ENCODE data around the gene KCTD8.

The KCTD8 gene

DNA sequence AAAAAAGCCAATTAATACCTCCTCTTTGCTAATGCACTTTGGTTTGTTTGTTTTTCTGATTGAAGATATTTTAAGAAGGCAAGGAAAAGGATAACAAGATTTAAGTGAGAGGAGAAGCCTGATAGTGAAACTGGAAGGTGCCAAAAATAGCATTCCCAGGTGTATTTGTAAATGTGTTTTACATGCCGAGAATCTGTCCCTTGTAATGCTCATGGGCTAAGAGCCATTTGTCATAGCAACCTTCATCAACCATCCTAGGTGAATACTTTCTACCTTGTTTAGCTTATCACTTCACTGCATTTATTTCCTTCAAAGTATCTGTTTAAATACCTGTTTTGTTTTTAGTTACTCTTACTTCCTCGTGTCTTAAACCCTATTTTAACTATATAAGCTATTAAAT lies 127.8 kb downstream of the KCTD8 start:
- Histone ChIP-seq H3K4me1 (ENCODE audit: control insufficient read depth, insufficient read depth, low read length) (no peaks in the 10 kb centered on the region), H3K9me3 (ENCODE audit: control insufficient read depth, insufficient read depth, low read length) (no peaks in the 10 kb centered on the region), H3K9ac (ENCODE audit: low read depth, low read length) (no peak overlapping the region), H3K27me3 (ENCODE audit: control insufficient read depth, insufficient read depth, low read length) (no peaks in the 10 kb centered on the region), H3K27ac (ENCODE audit: low read depth, low read length) (no peak overlapping the region), H3K4me3 (ENCODE audit: low read depth, low read length) (no peak overlapping the region), H3K36me3 (ENCODE audit: control insufficient read depth, insufficient read depth, low read length) (no peaks in the 10 kb centered on the region)

DNA sequence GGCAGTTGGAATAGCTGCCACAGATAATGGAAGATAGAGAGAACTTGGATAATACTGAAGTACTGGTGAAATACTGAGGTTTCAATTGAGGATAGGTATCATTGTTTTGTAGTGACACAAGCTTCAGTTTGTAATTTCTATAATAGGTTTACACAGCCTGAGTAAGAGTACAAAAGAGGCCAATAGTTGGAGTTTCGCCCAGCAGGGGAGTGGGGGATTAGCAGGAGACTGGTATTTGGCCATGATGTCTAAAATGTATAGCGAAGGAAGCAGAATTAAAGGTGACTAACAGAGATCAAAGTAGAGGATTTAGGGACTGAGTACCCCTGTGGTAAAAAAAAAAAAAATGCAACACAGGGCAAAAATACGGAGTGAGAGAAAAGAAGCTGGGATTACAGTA lies 129.5 kb downstream of the KCTD8 start:
- H3K4me1 ChIP-seq (ENCODE audit: control insufficient read depth, insufficient read depth, low read length): no peaks in the 10 kb centered on the region
- no peaks in the 10 kb centered on the region for H3K9me3 ChIP-seq (ENCODE audit: control insufficient read depth, insufficient read depth, low read length)
- H3K27ac ChIP-seq (ENCODE audit: low read depth, low read length): no peak overlapping the region
- H3K9ac ChIP-seq (ENCODE audit: low read depth, low read length): no peak overlapping the region
- no peaks in the 10 kb centered on the region for H3K36me3 ChIP-seq (ENCODE audit: control insufficient read depth, insufficient read depth, low read length)
- H3K27me3 ChIP-seq (ENCODE audit: control insufficient read depth, insufficient read depth, low read length): no peaks in the 10 kb centered on the region
- H3K4me3 ChIP-seq (ENCODE audit: low read depth, low read length): no peak overlapping the region

DNA sequence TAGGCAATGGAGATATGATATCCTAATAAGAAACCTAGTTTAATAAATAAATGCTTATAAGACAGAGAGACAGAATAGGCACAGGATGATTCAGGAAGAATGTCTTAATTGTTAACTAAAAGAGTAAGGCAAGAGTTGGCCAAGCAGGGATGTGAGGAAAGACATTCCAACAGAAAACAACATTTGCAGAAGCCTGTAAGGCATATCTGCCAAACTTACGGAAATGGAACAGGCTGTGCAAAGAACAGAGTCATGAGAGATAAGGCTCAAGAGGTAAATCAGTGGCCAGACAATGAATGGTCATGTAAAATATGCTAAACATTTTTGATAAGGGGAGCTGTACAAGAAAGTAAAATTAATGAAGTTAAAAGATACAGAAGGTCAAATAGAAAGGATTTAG lies 134.9 kb downstream of the KCTD8 start:
- Histone ChIP-seq H3K27me3 (ENCODE audit: control insufficient read depth, insufficient read depth, low read length) (no peaks in the 10 kb centered on the region), H3K4me3 (ENCODE audit: low read depth, low read length) (no peak overlapping the region), H3K9ac (ENCODE audit: low read depth, low read length) (no peak overlapping the region), H3K36me3 (ENCODE audit: control insufficient read depth, insufficient read depth, low read length) (no peaks in the 10 kb centered on the region), H3K27ac (ENCODE audit: low read depth, low read length) (no peak overlapping the region), H3K9me3 (ENCODE audit: control insufficient read depth, insufficient read depth, low read length) (no peaks in the 10 kb centered on the region), H3K4me1 (ENCODE audit: control insufficient read depth, insufficient read depth, low read length) (no peaks in the 10 kb centered on the region)

DNA sequence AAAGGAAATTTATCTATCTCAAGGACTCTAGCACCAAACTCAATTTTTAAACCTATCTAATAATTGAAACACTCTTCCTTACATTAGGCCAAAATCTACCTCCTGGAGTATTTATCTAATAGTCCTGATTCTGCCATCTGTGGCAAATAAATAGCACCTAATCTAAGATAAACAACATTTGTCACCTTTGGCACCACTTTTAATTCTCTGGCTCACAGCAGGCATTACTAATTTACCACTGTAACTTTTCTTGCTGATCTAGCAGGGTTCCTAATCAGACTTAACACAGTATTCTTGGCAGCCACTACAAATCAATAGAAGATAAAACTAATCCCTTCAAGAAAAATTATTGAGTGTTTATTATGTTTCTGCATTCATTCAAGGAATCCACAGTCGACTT lies 161.1 kb downstream of the KCTD8 start:
- Histone ChIP-seq H3K4me3 (ENCODE audit: low read depth, low read length) (no peak overlapping the region), H3K9ac (ENCODE audit: low read depth, low read length) (no peak overlapping the region), H3K27me3 (ENCODE audit: control insufficient read depth, insufficient read depth, low read length) (no peaks in the 10 kb centered on the region), H3K27ac (ENCODE audit: low read depth, low read length) (no peak overlapping the region), H3K4me1 (ENCODE audit: control insufficient read depth, insufficient read depth, low read length) (no peaks in the 10 kb centered on the region), H3K9me3 (ENCODE audit: control insufficient read depth, insufficient read depth, low read length) (no peaks in the 10 kb centered on the region), H3K36me3 (ENCODE audit: control insufficient read depth, insufficient read depth, low read length) (no peaks in the 10 kb centered on the region)

DNA sequence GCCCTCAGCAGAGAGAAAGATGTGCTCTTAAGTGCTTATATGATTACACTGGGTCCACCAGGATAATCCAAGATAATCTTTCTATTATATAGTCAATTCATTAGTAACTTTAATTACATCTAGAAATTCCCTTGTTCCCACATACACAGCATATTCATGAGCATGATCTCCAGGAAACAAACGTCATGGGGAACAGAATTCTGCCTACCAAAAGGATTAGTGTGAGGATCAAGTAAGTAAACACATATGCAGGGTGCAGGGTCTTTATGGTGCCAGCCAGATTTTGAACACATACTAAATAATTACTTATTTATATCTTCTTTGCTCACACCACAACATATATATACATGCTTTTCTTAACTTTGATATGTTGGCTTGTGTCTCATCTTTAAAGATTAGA lies 169.1 kb downstream of the KCTD8 start:
- no peaks in the 10 kb centered on the region for H3K27me3 ChIP-seq (ENCODE audit: control insufficient read depth, insufficient read depth, low read length)
- no peak overlapping the region for H3K9ac ChIP-seq (ENCODE audit: low read depth, low read length)
- H3K4me1 ChIP-seq (ENCODE audit: control insufficient read depth, insufficient read depth, low read length): no peaks in the 10 kb centered on the region
- no peak overlapping the region for H3K27ac ChIP-seq (ENCODE audit: low read depth, low read length)
- no peaks in the 10 kb centered on the region for H3K9me3 ChIP-seq (ENCODE audit: control insufficient read depth, insufficient read depth, low read length)
- no peaks in the 10 kb centered on the region for H3K36me3 ChIP-seq (ENCODE audit: control insufficient read depth, insufficient read depth, low read length)
- no peak overlapping the region for H3K4me3 ChIP-seq (ENCODE audit: low read depth, low read length)

DNA sequence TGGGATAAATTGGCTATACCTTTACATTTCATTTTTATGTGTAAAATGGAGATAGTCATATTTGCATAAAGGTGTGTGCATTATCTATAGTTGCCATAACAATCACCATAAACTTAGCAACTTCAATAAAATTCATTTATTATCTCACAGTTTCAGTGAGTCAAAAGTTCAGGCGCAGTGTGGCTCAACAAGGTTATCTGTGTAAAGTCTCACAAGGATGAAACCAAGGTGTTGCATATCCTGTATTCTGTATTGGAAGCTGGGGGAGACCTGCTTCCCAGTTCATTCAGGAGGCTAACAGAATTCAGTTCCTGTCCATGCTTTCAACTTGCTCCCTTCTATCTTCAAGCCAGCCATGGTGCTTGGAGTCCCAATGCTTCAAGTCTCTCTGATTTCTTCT lies 169.5 kb downstream of the KCTD8 start:
- Histone ChIP-seq H3K9ac (ENCODE audit: low read depth, low read length) (no peak overlapping the region), H3K9me3 (ENCODE audit: control insufficient read depth, insufficient read depth, low read length) (no peaks in the 10 kb centered on the region), H3K36me3 (ENCODE audit: control insufficient read depth, insufficient read depth, low read length) (no peaks in the 10 kb centered on the region), H3K27ac (ENCODE audit: low read depth, low read length) (no peak overlapping the region), H3K27me3 (ENCODE audit: control insufficient read depth, insufficient read depth, low read length) (no peaks in the 10 kb centered on the region), H3K4me1 (ENCODE audit: control insufficient read depth, insufficient read depth, low read length) (no peaks in the 10 kb centered on the region), H3K4me3 (ENCODE audit: low read depth, low read length) (no peak overlapping the region)

DNA sequence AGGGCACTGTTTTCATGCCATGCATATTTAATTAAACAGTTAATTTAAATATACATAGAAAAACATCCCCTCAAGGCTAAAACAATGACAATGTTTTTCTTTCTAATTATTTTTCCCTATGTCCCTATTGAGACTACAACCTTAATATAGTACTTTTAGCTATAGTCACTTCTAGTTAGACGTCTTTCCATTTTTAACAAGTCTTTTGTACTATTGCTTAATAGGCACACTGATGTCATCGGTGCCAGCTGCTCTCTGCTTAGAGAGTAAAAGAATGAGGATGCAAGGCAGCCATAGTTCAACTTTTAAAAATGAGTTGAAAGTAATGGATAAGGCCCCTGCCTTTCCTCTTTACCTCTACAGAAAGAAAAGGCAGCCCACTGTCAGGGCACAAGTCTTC lies 191.1 kb downstream of the KCTD8 start:
- Histone ChIP-seq H3K9ac (ENCODE audit: low read depth, low read length) (no peak overlapping the region), H3K36me3 (ENCODE audit: control insufficient read depth, insufficient read depth, low read length) (no peaks in the 10 kb centered on the region), H3K4me3 (ENCODE audit: low read depth, low read length) (no peak overlapping the region), H3K27me3 (ENCODE audit: control insufficient read depth, insufficient read depth, low read length) (no peaks in the 10 kb centered on the region), H3K9me3 (ENCODE audit: control insufficient read depth, insufficient read depth, low read length) (no peaks in the 10 kb centered on the region), H3K27ac (ENCODE audit: low read depth, low read length) (no peak overlapping the region), H3K4me1 (ENCODE audit: control insufficient read depth, insufficient read depth, low read length) (peaks cover 17% of the 10 kb centered on the region)

DNA sequence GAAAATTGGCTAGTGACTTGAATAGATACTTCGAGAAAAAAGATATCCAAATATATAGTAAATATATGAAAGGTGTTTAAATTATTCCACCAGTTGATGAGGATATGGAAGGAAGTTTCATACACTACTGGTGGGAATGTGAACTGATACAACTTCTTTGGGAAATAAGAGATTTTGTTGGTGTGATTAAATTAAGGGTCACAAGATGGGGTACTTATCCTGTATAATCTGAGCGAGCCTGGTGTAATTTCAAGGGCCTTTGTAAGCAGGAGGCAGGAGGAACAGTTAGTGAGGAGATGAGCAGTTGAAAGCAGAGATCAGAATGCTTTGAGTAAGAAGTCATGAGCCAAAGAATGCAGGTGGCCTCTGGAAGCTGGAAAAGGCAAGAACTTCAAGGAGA lies 192.2 kb downstream of the KCTD8 start:
- Histone ChIP-seq H3K27ac (ENCODE audit: low read depth, low read length) (no peak overlapping the region), H3K36me3 (ENCODE audit: control insufficient read depth, insufficient read depth, low read length) (no peaks in the 10 kb centered on the region), H3K4me3 (ENCODE audit: low read depth, low read length) (no peak overlapping the region), H3K27me3 (ENCODE audit: control insufficient read depth, insufficient read depth, low read length) (no peaks in the 10 kb centered on the region), H3K9ac (ENCODE audit: low read depth, low read length) (no peak overlapping the region), H3K9me3 (ENCODE audit: control insufficient read depth, insufficient read depth, low read length) (no peaks in the 10 kb centered on the region), H3K4me1 (ENCODE audit: control insufficient read depth, insufficient read depth, low read length) (peaks cover 19% of the 10 kb centered on the region)

DNA sequence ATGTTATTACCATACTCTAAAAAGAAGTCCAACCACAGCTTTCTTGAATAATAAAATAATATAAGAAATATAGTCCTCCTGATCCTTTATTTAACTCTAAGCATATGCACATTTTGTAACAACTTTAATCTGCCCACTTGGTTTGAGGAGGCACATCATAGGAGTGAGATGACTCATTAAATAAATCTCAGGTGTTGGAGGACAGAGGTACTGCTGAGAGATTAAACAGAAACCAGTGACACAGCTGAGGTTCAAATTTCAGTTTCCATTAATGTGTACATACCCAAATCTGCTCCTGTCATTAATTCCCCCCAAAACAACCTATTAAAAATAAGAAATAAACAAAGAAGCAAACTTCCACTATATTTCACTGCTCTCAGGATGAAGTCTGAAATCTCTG lies 211.0 kb downstream of the KCTD8 start:
- no peaks in the 10 kb centered on the region for H3K9me3 ChIP-seq (ENCODE audit: control insufficient read depth, insufficient read depth, low read length)
- no peak overlapping the region for H3K27ac ChIP-seq (ENCODE audit: low read depth, low read length)
- no peak overlapping the region for H3K9ac ChIP-seq (ENCODE audit: low read depth, low read length)
- no peak overlapping the region for H3K4me3 ChIP-seq (ENCODE audit: low read depth, low read length)
- H3K27me3 ChIP-seq (ENCODE audit: control insufficient read depth, insufficient read depth, low read length): peaks cover 7% of the 10 kb centered on the region
- H3K4me1 ChIP-seq (ENCODE audit: control insufficient read depth, insufficient read depth, low read length): no peaks in the 10 kb centered on the region
- H3K36me3 ChIP-seq (ENCODE audit: control insufficient read depth, insufficient read depth, low read length): no peaks in the 10 kb centered on the region

DNA sequence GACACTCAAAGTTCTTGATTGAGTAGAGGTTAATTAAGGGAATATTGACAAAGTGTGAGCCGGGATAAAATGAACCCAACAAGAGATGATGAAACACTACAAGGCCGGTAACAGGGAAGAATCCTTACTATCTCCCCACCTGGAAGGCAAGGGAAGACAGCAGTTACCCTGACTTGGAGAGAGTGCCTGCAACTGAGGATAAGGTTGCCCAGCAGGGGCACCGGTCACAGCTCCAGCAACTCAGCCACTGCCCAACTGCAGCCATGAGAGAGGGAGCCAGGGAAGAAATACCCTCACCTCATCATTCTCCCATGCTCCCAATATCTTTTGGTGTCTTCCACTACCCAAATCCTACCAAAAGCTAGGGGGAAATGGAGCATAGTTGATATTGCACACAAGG lies 212.7 kb downstream of the KCTD8 start:
- no peak overlapping the region for H3K9ac ChIP-seq (ENCODE audit: low read depth, low read length)
- peaks cover 23% of the 10 kb centered on the region for H3K27me3 ChIP-seq (ENCODE audit: control insufficient read depth, insufficient read depth, low read length)
- no peaks in the 10 kb centered on the region for H3K4me1 ChIP-seq (ENCODE audit: control insufficient read depth, insufficient read depth, low read length)
- H3K27ac ChIP-seq (ENCODE audit: low read depth, low read length): no peak overlapping the region
- H3K4me3 ChIP-seq (ENCODE audit: low read depth, low read length): no peak overlapping the region
- H3K36me3 ChIP-seq (ENCODE audit: control insufficient read depth, insufficient read depth, low read length): no peaks in the 10 kb centered on the region
- no peaks in the 10 kb centered on the region for H3K9me3 ChIP-seq (ENCODE audit: control insufficient read depth, insufficient read depth, low read length)

DNA sequence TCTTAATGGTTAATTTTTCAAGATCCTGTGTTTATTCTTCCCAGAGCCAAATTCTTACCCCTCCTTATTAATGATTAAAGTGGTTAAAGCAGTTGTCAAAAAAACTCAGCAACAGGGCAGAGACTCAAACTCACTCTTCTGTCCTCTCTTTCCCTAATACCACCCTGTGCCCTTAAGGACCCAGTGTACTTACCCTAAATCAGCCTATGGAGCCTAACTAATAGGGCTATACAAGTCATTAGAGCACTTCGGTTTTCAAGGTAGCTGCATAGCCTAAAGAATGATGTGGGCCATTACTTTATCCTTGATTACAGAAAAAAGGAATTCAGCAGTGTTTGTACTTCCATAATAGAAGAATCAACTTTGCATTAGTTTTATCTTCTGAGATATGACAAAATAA lies 216.3 kb downstream of the KCTD8 start:
- Histone ChIP-seq H3K4me1 (ENCODE audit: control insufficient read depth, insufficient read depth, low read length) (peaks cover 16% of the 10 kb centered on the region), H3K27me3 (ENCODE audit: control insufficient read depth, insufficient read depth, low read length) (peaks cover 25% of the 10 kb centered on the region)

DNA sequence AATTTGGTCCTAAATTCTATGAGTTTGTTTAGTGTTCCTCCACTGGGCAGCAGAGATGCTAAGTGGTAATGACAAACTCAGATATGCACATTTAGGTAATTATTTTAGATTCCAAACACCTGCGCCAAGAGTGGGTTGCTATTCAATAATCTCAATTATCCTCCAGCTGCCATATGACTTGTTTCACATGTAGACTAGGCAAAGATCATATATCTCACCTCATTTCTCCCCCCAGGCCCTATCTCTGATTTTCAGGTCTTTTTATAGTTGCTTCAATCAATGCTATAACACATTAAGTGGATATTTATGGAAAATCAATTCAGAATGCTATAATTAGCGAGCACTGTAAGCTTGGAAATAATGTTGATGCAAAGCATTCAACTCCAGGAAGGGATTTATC lies 217.6 kb downstream of the KCTD8 start:
- Histone ChIP-seq H3K4me3 (ENCODE audit: low read depth, low read length) (no peak overlapping the region), H3K36me3 (ENCODE audit: control insufficient read depth, insufficient read depth, low read length) (no peaks in the 10 kb centered on the region), H3K4me1 (ENCODE audit: control insufficient read depth, insufficient read depth, low read length) (peaks cover 16% of the 10 kb centered on the region), H3K27me3 (ENCODE audit: control insufficient read depth, insufficient read depth, low read length) (peaks cover 25% of the 10 kb centered on the region), H3K9me3 (ENCODE audit: control insufficient read depth, insufficient read depth, low read length) (no peaks in the 10 kb centered on the region), H3K27ac (ENCODE audit: low read depth, low read length) (no peak overlapping the region), H3K9ac (ENCODE audit: low read depth, low read length) (no peak overlapping the region)

More for the DNA sequence above, 216.3 kb downstream of the KCTD8 start:
- Histone ChIP-seq H3K9me3 (ENCODE audit: control insufficient read depth, insufficient read depth, low read length) (no peaks in the 10 kb centered on the region), H3K27ac (ENCODE audit: low read depth, low read length) (no peak overlapping the region), H3K4me3 (ENCODE audit: low read depth, low read length) (no peak overlapping the region), H3K36me3 (ENCODE audit: control insufficient read depth, insufficient read depth, low read length) (no peaks in the 10 kb centered on the region), H3K9ac (ENCODE audit: low read depth, low read length) (no peak overlapping the region)
